IMR-90 (cell line): Measurements from ENCODE around the gene DISP2.

ENCODE experiments used
- CEBPB ChIP-seq: IDR thresholded peaks from 2 replicates; pipeline ENCODE4 v1.6.1; 2012; ENCODE audit warnings: low read depth, low read length, improper control_type of control experiment
- CTCF ChIP-seq: conservative IDR thresholded peaks from 2 replicates; pipeline ENCODE4 v1.5.1; 2012; ENCODE audit warnings: mild to moderate bottlenecking, low read depth, low read length, improper control_type of control experiment
- MAFK ChIP-seq: IDR thresholded peaks from 2 replicates; pipeline ENCODE4 v1.6.1; 2012; ENCODE audit warnings: low read depth, low read length, improper control_type of control experiment
- POLR2A ChIP-seq: IDR thresholded peaks from 2 replicates; pipeline ENCODE4 v1.6.1; 2012; ENCODE audit warnings: mild to moderate bottlenecking, low read depth, low read length
- RAD21 ChIP-seq: IDR thresholded peaks from 2 replicates; pipeline ENCODE4 v1.6.1; 2012; ENCODE audit warnings: low read length, improper control_type of control experiment
- RCOR1 ChIP-seq: IDR thresholded peaks from 2 replicates; pipeline ENCODE4 v1.6.1; 2012; ENCODE audit warnings: mild to moderate bottlenecking, low read length, improper control_type of control experiment; ENCODE audit not compliant: insufficient replicate concordance
- RFX5 ChIP-seq: IDR thresholded peaks from 2 replicates; pipeline ENCODE4 v1.8.0; 2012; ENCODE audit warnings: low read depth, mild to moderate bottlenecking, low read length, moderate library complexity
- USF2 ChIP-seq: fragments of 150-350 bp; IDR thresholded peaks from 2 replicates; pipeline ENCODE4 v1.6.1; 2017; ENCODE audit warnings: mild to moderate bottlenecking, antibody characterized with exemption, low read length, low read depth

- no peak for TF ChIP-seq CTCF
- no peak for TF ChIP-seq RFX5
- TF ChIP-seq MAFK, result no peak
- no peak for TF ChIP-seq POLR2A
- TF ChIP-seq RCOR1, result no peak
- TF ChIP-seq RAD21, result no peak
- no peak for TF ChIP-seq USF2
- no peak for TF ChIP-seq CEBPB
These were observed 29.8 kb upstream of the DISP2 start for GRCh38 chr15:40328176-40328575.
